HG03378 (cell line): ENCODE data around the gene CDK15.
"Not testable (repeated sequence)": the region's sequence is repeated elsewhere in the genome, so short reads cannot be mapped to it uniquely, and the experiment has no call there.

ENCODE experiments used
- ATAC-seq: cut with Tn5 transposase; IDR thresholded peaks from one replicate; pipeline ENCODE4 v1.9.1; 2021; ENCODE audit warnings: mild to moderate bottlenecking, moderate library complexity; ENCODE audit not compliant: unreplicated experiment

CDK15 gene

GRCh38 chr2:201827621-201828020 lies 21.3 kb downstream of the CDK15 start:
- ATAC-seq = no peak

GRCh38 chr2:201828220-201828619 lies 21.9 kb downstream of the CDK15 start:
- no peak for ATAC-seq

- ATAC-seq = no peak
Observed at GRCh38 chr2:201830666-201831065, 24.3 kb downstream of the CDK15 start.

GRCh38 chr2:201831469-201831868 lies 25.1 kb downstream of the CDK15 start:
- no peak for ATAC-seq

GRCh38 chr2:201833781-201834180 lies 27.4 kb downstream of the CDK15 start:
- ATAC-seq = no peak

GRCh38 chr2:201835066-201835465 lies 28.7 kb downstream of the CDK15 start:
- no peak for ATAC-seq

GRCh38 chr2:201837391-201837790 lies 31.1 kb downstream of the CDK15 start:
- no peak for ATAC-seq

GRCh38 chr2:201837824-201838431 lies 31.6 kb downstream of the CDK15 start:
- ATAC-seq = no peak

- ATAC-seq = no peak
Observed at GRCh38 chr2:201839727-201840126, 33.4 kb downstream of the CDK15 start.

GRCh38 chr2:201840726-201841125 lies 34.4 kb downstream of the CDK15 start:
- ATAC-seq = no peak

GRCh38 chr2:201842131-201842860 lies 36.0 kb downstream of the CDK15 start:
- no peak for ATAC-seq

- not testable (repeated sequence) for ATAC-seq
Observed at GRCh38 chr2:201844922-201845321, 38.6 kb downstream of the CDK15 start.

- no peak for ATAC-seq
Observed at GRCh38 chr2:201847481-201847880, 41.1 kb downstream of the CDK15 start.

GRCh38 chr2:201852462-201852861 lies 46.1 kb downstream of the CDK15 start:
- ATAC-seq = no peak

- no peak for ATAC-seq
Observed at GRCh38 chr2:201852878-201853415, 46.6 kb downstream of the CDK15 start.

GRCh38 chr2:201854221-201854801 lies 48.0 kb downstream of the CDK15 start:
- ATAC-seq = no peak

- no peak for ATAC-seq
Observed at GRCh38 chr2:201854841-201855240, 48.5 kb downstream of the CDK15 start.

GRCh38 chr2:201855356-201855755 lies 49.0 kb downstream of the CDK15 start:
- no peak for ATAC-seq

- ATAC-seq = no peak
Observed at GRCh38 chr2:201857326-201857725, 51.0 kb downstream of the CDK15 start.

- no peak for ATAC-seq
Observed at GRCh38 chr2:201858281-201859184, 52.2 kb downstream of the CDK15 start.

GRCh38 chr2:201859949-201860348 lies 53.6 kb downstream of the CDK15 start:
- no peak for ATAC-seq
